GM12874 (cell line): ENCODE data around the gene TMC8.

ENCODE experiments used
- TF ChIP-seq, protein P1 (sequence below): IDR thresholded peaks from 2 replicates; pipeline ENCODE4 v1.5.1; 2011; ENCODE audit warnings: low read depth, mild to moderate bottlenecking, control low read depth, low read length, moderate library complexity; ENCODE audit not compliant: insufficient read depth

The TMC8 gene

GRCh38 chr17:78130437-78131101 is at the start of gene TMC8:
TMC8 (plus strand) TSS chr17:78130771; CDS start chr17:78131589, 818 bp downstream.
- TF ChIP-seq, protein P1, sequence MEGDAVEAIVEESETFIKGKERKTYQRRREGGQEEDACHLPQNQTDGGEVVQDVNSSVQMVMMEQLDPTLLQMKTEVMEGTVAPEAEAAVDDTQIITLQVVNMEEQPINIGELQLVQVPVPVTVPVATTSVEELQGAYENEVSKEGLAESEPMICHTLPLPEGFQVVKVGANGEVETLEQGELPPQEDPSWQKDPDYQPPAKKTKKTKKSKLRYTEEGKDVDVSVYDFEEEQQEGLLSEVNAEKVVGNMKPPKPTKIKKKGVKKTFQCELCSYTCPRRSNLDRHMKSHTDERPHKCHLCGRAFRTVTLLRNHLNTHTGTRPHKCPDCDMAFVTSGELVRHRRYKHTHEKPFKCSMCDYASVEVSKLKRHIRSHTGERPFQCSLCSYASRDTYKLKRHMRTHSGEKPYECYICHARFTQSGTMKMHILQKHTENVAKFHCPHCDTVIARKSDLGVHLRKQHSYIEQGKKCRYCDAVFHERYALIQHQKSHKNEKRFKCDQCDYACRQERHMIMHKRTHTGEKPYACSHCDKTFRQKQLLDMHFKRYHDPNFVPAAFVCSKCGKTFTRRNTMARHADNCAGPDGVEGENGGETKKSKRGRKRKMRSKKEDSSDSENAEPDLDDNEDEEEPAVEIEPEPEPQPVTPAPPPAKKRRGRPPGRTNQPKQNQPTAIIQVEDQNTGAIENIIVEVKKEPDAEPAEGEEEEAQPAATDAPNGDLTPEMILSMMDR: no peak

DNA sequence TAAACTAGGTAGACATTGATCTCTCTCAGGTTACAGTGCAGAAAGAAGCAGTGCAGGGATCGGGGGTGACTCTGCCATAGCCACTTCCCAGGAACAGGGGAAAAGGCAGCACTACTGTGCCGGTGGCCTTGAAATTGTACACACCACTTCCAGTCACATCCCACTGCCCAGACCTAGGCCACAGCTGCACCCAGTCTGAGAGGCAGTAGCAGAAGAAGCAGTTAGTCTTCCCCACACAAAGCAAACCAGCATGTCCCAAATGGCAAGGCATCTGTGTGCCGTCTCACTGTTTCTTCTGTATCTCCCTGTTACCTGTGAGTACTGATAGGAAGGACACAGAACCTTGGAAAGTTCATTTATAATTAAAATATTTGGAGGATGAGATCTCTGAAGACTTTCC is 49.0 kb upstream of the TMC8 start:
- TF ChIP-seq, protein P1: no peak

GRCh38 chr17:78082988-78083387 is 47.6 kb upstream of the TMC8 start:
- TF ChIP-seq, protein P1: no peak

- TF ChIP-seq, protein P1: no peak
Observed at GRCh38 chr17:78086740-78087139, 43.8 kb upstream of the TMC8 start.

GRCh38 chr17:78088529-78088928 is 42.0 kb upstream of the TMC8 start:
- TF ChIP-seq, protein P1: no peak

DNA sequence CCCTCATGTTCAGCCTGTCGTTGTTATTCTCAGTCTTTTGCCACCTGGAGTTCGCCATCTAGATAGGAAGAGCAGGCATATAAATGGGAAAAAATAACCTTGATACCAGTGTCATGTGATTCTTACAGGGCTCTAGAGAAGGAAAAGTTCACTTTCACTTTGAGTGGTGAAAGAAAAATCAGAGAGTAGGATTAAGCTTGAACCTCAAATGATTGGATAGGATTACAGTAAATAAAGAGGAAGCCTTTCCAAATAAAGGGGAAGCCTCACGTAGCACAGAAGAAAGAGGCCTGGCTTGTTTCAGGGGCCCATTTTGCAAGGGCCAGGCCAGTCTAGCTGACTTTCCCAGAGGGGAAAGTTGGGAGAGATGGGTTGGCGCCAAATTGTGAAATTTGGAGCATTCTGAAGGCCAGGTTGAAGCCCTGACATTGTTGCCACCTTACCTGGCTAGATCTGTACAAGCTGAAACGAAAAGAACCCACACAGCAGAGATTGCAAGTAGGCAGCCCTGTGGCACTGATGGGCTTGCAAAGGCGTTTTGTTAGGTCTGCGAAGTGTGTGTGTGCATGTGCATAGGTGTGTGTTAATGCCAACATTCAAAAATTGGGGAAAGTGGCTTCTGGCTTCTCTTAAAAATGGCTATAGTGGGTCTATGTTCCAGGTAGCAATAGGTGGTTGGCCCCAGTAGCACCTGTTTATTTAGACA is 40.8 kb upstream of the TMC8 start:
- TF ChIP-seq, protein P1: no peak

DNA sequence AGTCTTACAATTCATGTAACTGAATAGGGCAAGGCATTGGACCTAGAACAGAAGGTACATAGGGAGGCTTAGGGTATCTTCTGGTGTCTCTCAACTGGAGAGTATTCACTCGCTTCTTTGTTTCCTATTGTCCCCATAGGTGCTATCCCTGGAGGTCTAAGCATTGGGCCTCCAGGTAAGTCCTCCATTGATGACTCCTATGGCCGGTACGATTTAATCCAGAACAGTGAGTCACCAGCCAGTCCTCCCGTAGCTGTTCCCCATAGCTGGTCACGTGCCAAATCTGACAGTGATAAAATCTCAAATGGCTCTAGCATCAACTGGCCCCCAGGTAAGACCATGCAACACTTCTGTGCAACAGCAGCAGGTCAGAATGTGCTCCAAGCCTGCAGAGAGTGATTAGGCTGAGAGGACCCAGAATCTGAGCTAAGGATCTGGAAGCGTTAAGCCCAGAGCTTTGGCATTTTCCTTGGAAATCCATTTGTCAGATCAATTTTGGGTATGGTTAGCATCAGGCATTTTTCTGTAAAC is 37.7 kb upstream of the TMC8 start:
- TF ChIP-seq, protein P1: no peak
